Mesothelial cell of epicardium (in vitro differentiated cells): ENCODE measurements around the gene PACRG. TPM values are rescaled to one million over a fixed set of nuclear protein-coding genes. Genes with fewer than 3 reads are reported as not detected.

Source experiments
- DNase-seq, 2 experiments: peaks; one replicate each; pipeline ENCODE4 v3.0.0; 2021; ENCODE audit warnings: low spot score in 2 of 2; ENCODE audit not compliant: unreplicated experiment in 2 of 2
- H3K27ac Mint-ChIP-seq: 2 replicates; pipeline ENCODE4 v1.8.0; 2021; ENCODE audit warnings: mixed read lengths
- H3K27me3 Mint-ChIP-seq: 2 replicates; pipeline ENCODE4 v1.8.0; 2021; ENCODE audit warnings: low read depth, mixed read lengths
- H3K36me3 Mint-ChIP-seq: 2 replicates; pipeline ENCODE4 v1.8.0; 2021; ENCODE audit warnings: mixed read lengths
- H3K4me1 Mint-ChIP-seq: 2 replicates; pipeline ENCODE4 v1.8.0; 2021; ENCODE audit warnings: mixed read lengths
- H3K4me3 Mint-ChIP-seq: 2 replicates; pipeline ENCODE4 v1.8.0; 2021; ENCODE audit warnings: mild to moderate bottlenecking, moderate library complexity, mixed read lengths
- H3K9me3 Mint-ChIP-seq: 2 replicates; pipeline ENCODE4 v1.8.0; 2021; ENCODE audit warnings: mixed read lengths
- total RNA-seq: library from RNA; stranded (reverse); gene quantifications from 3 replicates; pipeline ENCODE4 v1.2.1, GENCODE V29; 2021
- TF ChIP-seq, protein P1 (sequence below): fragments of 200-600 bp; sonication (generic); IDR thresholded peaks from one replicate; pipeline ENCODE4 v1.5.0; 2021; ENCODE audit warnings: antibody characterized with exemption; ENCODE audit not compliant: unreplicated experiment

PACRG gene
- total RNA-seq, 1 donor from 2014 or later = 1.6 TPM

DNA sequence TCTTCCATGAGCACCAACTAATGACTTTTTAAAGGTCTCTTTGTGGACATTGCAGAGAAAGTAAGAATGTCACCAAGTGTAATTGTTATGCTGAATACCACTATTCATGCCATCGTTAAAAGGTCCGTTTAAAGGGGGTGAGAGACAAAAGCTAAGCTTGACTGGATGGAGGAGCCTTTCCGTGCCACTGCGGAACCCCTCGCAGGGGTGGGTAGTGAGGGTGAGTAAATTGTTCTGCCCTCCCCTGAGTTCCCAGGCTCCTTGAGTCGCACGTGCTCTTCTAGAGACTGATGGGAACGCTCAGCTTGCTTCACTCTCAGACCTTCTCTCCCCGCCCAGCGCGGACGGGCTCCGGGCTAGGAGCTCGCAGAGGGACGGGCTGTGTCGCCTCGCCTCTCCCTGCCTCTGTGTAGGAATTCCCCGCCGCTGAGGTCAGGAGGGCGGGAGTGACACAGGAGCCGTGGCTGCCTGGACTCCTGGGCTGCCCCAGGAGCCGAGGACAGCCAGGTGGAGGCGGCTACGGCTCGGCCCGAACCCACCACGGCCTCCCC lies 371.9 kb downstream of the PACRG start:
- DNase-seq = no peak
- H3K36me3 Mint-ChIP-seq = no peaks in the 10 kb centered on the region
- H3K9me3 Mint-ChIP-seq = peaks cover 3% of the 10 kb centered on the region
- TF ChIP-seq, protein P1, sequence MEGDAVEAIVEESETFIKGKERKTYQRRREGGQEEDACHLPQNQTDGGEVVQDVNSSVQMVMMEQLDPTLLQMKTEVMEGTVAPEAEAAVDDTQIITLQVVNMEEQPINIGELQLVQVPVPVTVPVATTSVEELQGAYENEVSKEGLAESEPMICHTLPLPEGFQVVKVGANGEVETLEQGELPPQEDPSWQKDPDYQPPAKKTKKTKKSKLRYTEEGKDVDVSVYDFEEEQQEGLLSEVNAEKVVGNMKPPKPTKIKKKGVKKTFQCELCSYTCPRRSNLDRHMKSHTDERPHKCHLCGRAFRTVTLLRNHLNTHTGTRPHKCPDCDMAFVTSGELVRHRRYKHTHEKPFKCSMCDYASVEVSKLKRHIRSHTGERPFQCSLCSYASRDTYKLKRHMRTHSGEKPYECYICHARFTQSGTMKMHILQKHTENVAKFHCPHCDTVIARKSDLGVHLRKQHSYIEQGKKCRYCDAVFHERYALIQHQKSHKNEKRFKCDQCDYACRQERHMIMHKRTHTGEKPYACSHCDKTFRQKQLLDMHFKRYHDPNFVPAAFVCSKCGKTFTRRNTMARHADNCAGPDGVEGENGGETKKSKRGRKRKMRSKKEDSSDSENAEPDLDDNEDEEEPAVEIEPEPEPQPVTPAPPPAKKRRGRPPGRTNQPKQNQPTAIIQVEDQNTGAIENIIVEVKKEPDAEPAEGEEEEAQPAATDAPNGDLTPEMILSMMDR = no peak
- H3K4me3 Mint-ChIP-seq = no peak overlapping the region
- no peaks in the 10 kb centered on the region for H3K27me3 Mint-ChIP-seq
- no peaks in the 10 kb centered on the region for H3K4me1 Mint-ChIP-seq
- no peak overlapping the region for H3K27ac Mint-ChIP-seq

DNA sequence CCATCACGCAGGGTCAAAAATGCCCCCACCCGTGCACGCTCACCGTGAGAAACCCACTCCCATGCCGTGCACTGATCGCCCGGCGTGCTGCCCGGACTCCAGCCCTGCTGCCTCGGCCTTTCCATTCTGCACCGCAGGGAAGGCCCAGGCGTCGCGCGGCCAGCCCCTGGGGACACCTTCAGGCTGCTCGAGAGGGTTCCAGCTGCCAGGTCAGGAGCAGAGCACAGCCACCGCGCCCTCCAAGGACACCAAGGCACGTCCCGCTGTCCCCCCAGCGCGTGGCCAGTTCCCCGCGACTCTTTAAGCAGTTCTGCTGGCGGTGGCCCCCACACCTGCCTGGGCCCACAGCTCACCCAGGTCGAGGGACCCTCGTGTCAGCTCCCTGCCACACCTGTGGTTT lies 372.5 kb downstream of the PACRG start:
- H3K27ac Mint-ChIP-seq = no peak overlapping the region
- no peak for DNase-seq
- H3K4me1 Mint-ChIP-seq = no peaks in the 10 kb centered on the region
- H3K4me3 Mint-ChIP-seq = no peak overlapping the region
- H3K36me3 Mint-ChIP-seq = no peaks in the 10 kb centered on the region
- H3K9me3 Mint-ChIP-seq = peaks cover 3% of the 10 kb centered on the region
- TF ChIP-seq, protein P1 = no peak
- no peaks in the 10 kb centered on the region for H3K27me3 Mint-ChIP-seq

DNA sequence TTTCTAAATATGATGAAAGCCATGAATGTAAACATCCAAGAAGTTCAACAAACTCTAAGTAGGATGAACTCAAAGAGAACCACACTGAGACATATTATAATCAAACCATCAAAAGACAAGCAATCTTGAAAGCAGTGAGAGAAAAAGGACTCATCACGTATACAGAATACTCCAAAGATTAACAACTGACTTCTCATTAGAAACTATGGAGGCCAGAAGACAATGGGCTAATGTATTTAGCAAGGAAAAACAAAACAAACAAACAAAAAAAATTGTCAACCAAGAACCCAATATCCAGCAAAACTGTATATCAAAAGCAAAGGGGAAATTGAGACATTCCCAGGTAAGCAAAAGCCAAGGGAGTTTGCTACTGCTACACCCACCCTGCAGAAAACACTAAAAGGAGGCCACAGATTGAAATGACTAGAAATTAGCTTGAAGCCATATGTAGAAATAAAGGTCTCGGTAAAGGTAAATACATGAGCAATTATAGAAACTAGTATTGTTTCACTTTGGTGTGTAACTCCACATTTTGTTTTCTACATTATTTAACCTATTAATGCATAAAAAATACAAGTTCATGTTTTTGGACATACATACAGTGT lies 385.7 kb downstream of the PACRG start:
- no peaks in the 10 kb centered on the region for H3K4me1 Mint-ChIP-seq
- H3K27ac Mint-ChIP-seq = no peak overlapping the region
- H3K9me3 Mint-ChIP-seq = peaks cover 29% of the 10 kb centered on the region

DNA sequence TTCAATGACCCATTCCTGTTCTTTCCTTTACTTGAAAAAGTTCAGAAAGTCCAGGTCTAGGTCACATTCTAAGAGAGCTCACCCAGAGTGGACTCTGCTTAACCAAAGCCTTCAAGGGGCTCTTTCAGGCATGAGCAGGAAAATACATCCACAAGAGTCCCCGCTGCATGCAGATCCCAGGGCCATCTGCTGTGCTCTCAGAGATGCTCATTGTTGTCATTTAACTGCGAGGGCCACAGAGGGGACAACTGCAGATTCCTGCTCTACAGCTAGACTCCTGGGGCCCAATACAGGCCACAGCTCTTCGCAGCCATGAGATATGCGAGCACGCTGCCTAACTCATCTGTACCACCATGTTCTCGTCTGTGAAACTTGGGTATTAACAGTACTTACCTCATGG lies 391.2 kb downstream of the PACRG start:
- no peaks in the 10 kb centered on the region for H3K27me3 Mint-ChIP-seq

More for the DNA sequence above, 385.7 kb downstream of the PACRG start:
- no peaks in the 10 kb centered on the region for H3K27me3 Mint-ChIP-seq
- no peak for DNase-seq
- TF ChIP-seq, protein P1 = no peak
- peaks cover 5% of the 10 kb centered on the region for H3K36me3 Mint-ChIP-seq
- H3K4me3 Mint-ChIP-seq = no peak overlapping the region

DNA sequence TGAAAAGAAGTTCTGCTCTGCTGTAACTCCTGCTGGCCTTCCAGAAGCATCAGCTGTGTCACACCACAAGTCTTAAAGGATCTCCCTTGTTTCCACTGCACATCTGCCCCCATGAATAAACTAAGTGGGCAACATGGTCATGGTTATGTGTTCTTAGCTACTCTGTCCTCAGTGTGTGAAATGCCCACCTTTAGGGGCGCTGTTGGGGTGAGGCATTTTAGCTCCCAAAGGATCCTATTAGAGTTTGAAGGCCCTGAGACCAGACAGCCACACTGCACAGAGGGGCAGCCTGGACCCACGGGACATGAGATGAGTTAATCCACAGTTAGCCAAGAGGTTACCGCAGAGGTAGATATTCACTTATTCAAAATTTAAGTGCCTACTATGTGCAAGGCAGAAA lies 392.4 kb downstream of the PACRG start:
- no peak overlapping the region for H3K4me3 Mint-ChIP-seq
- H3K9me3 Mint-ChIP-seq = peaks cover 18% of the 10 kb centered on the region
- no peaks in the 10 kb centered on the region for H3K36me3 Mint-ChIP-seq
- TF ChIP-seq, protein P1 = no peak
- H3K4me1 Mint-ChIP-seq = no peaks in the 10 kb centered on the region
- no peak overlapping the region for H3K27ac Mint-ChIP-seq
- no peak for DNase-seq
- H3K27me3 Mint-ChIP-seq = no peaks in the 10 kb centered on the region

More for the DNA sequence above, 391.2 kb downstream of the PACRG start:
- Mint-ChIP-seq H3K27ac (no peak overlapping the region), H3K4me3 (no peak overlapping the region), H3K4me1 (no peaks in the 10 kb centered on the region), H3K36me3 (no peaks in the 10 kb centered on the region), H3K9me3 (peaks cover 28% of the 10 kb centered on the region)
- TF ChIP-seq, protein P1 = no peak
- no peak for DNase-seq

DNA sequence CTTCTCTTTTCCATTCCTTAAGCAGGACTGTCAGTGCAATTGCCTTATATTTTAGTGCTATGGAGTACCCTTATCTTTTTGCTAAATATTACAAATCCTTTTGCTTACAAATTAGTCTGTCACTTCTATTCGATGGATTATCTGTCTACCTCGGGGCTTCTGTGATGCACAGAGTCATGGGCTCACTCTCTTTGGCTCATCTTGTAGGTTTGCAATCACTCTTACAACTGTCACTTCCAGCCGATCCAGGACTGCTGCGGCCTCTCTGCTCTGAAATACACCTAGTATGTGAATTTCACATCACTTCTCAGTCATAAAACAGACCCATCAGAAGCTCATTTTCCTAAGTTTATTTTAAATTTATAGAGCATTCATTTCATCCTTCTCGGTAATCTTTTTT lies 393.5 kb downstream of the PACRG start:
- Mint-ChIP-seq H3K36me3 (no peaks in the 10 kb centered on the region), H3K9me3 (peaks cover 12% of the 10 kb centered on the region), H3K27me3 (no peaks in the 10 kb centered on the region)

More for the DNA sequence above, 393.5 kb downstream of the PACRG start:
- TF ChIP-seq, protein P1 = no peak
- Mint-ChIP-seq H3K4me3 (no peak overlapping the region), H3K27ac (no peak overlapping the region), H3K4me1 (no peaks in the 10 kb centered on the region)
- no peak for DNase-seq
